HepG2 (cell line): ENCODE data around the gene NUCB1. TPM values are rescaled to one million over a fixed set of nuclear protein-coding genes. Genes with fewer than 3 reads are reported as not detected.

Experiments
- KLF15 ChIP-seq: sonication (generic); formaldehyde crosslinking; IDR thresholded peaks from 2 replicates; pipeline ENCODE4 v1.8.1; 2023; ENCODE audit warnings: borderline replicate concordance, mild to moderate bottlenecking, inconsistent platforms, missing genetic modification reagents, mixed read lengths
- KLF6 ChIP-seq: IDR thresholded peaks from 2 replicates; pipeline ENCODE4 v1.8.0; 2016; ENCODE audit warnings: missing biosample characterization, missing genetic modification reagents
- NFAT5 ChIP-seq: sonication (generic); formaldehyde crosslinking; IDR thresholded peaks from 2 replicates; pipeline ENCODE4 v1.4.0; 2020; ENCODE audit warnings: missing genetic modification reagents
- PCBP2 ChIP-seq: fragments of 200-400 bp; formaldehyde crosslinking; optimal IDR thresholded peaks from 2 replicates; pipeline ENCODE3; 2018; ENCODE audit warnings: low read length, low read depth; ENCODE audit not compliant: poor library complexity, severe bottlenecking
- RORA ChIP-seq: sonication (generic); formaldehyde crosslinking; IDR thresholded peaks from 2 replicates; pipeline ENCODE4 v1.5.0; 2020; ENCODE audit warnings: mild to moderate bottlenecking, missing genetic modification reagents, moderate library complexity
- SIX4 ChIP-seq: sonication (generic); formaldehyde crosslinking; IDR thresholded peaks from 2 replicates; pipeline ENCODE4 v1.4.0; 2020; ENCODE audit warnings: missing genetic modification reagents
- STAG1 ChIP-seq: sonication (generic); formaldehyde crosslinking; IDR thresholded peaks from 2 replicates; pipeline ENCODE4 v1.4.0; 2020; ENCODE audit warnings: missing genetic modification reagents
- ZHX1 ChIP-seq: sonication (generic); formaldehyde crosslinking; IDR thresholded peaks from 2 replicates; pipeline ENCODE4 v1.8.1; 2022; ENCODE audit warnings: low read depth, mild to moderate bottlenecking, missing genetic modification reagents
- ZNF318 ChIP-seq: sonication (generic); formaldehyde crosslinking; IDR thresholded peaks from 2 replicates; pipeline ENCODE4 v1.4.0; 2020; ENCODE audit warnings: mild to moderate bottlenecking, missing genetic modification reagents
- ZNF543 ChIP-seq: sonication (generic); formaldehyde crosslinking; IDR thresholded peaks from 2 replicates; pipeline ENCODE4 v1.4.0; 2020; ENCODE audit warnings: mild to moderate bottlenecking, missing genetic modification reagents
- ZNF737 ChIP-seq: sonication (generic); formaldehyde crosslinking; IDR thresholded peaks from 2 replicates; pipeline ENCODE4 v1.5.0; 2020; ENCODE audit warnings: missing genetic modification reagents, mild to moderate bottlenecking, borderline replicate concordance
- polyA plus RNA-seq, 8 experiments: library from polyadenylated mRNA; depleted of rRNA in 3 of 8; stranded (reverse) in 7 of 8; unstranded in 1 of 8; fragments of >200 nt; fragmentation: Illumina TruSeq in 4 of 8; extraction: Trizol in 4 of 8; gene quantifications; 2 replicates each; pipeline versions ENCODE4 v1.2.1 to v1.2.3, GENCODE V29; 2011 to 2016; ENCODE audit warnings: low read depth in 4 of 8, missing spikeins in 1 of 8, mixed read lengths in 1 of 8; ENCODE audit not compliant: insufficient read depth in 1 of 8
- total RNA-seq, 5 experiments: library from RNA; depleted of rRNA; stranded (reverse); fragments of >200 nt; fragmentation: Illumina TruSeq; extraction: Trizol; gene quantifications; 2 replicates each; pipeline ENCODE4 v1.2.3, GENCODE V29; 2016; ENCODE audit warnings: low read depth in 1 of 5

NUCB1 gene
- total and polyA plus RNA-seq, 2 of the 13 experiments (the other 11 are each of a cell fraction or from before 2014, with no cell fraction given): 82.3 to 106 TPM

GRCh38 chr19:48963371-48964204 lies 63.5 kb downstream of the NUCB1 start (continued):
- TF ChIP-seq ZHX1 (CRISPR knock-in tag) (no peak; the same call in 1 of the 2 replicates), ZNF737 (CRISPR knock-in tag) (peak; percentile 19; the same call in 1 of the 2 replicates), NFAT5 (CRISPR knock-in tag) (no peak), SIX4 (no peak; the same call in 1 of the 2 replicates), ZNF543 (CRISPR knock-in tag) (no peak), ZNF318 (no peak; the same call in 1 of the 2 replicates), KLF15 (CRISPR knock-in tag) (no peak), STAG1 (peak; percentile 9; the same call in 1 of the 2 replicates), PCBP2 (peak; percentile 67), RORA (CRISPR knock-in tag) (no peak), KLF6 (no peak; the same call in 1 of the 2 replicates)
